GM18868 (cell line): ENCODE measurements around the gene PDIK1L.
A peak's percentile ranks its signal among the peaks of the same experiment; 100 is the strongest.

ENCODE experiments used
- ATAC-seq: cut with Tn5 transposase; IDR thresholded peaks from one replicate; pipeline ENCODE4 v1.9.1; 2021; ENCODE audit warnings: mild to moderate bottlenecking, moderate library complexity; ENCODE audit not compliant: unreplicated experiment

The PDIK1L gene

DNA sequence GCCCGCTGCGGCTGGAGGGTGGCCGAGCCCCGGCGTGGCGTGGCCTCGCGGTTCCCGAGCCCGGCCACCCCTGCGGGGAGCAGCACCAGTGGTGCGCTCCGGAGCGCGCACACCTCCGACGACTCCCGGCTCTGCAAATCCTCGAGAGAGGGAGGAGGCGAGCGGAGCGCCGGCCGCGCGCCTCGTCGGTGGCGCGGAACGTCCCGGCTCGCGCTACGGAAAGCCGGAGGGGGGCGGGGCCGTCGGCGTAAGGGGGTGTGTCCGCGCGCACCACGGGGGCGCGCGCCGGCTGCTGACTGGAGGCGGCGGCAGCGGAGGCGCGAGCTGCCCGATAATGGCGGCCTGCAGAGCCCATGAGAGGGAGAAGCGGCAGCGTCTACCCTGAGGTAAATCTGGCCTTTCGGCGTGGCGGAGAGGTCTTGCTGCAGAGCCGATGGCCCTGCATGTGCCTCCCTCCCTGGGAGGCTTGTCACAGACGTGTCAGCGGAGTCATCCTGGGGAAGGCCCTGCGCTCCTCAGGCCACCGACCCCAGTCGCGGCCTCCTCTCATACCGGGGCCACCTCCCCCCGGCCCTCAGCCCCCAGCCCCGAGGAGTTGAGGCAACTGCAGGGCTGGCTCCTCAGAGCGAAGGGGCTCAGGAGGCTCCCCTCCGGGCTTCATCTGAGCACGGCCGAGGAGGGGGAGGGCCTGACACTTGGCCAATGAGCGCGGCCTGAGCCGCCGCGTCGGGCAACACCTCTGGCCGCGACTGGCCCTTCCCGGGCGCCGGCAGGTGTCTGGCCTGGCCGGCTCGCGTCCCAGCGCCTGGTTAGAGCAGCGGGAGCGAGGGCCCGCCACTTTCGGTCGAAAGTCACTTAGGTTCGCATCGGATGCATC is at the start of gene PDIK1L:
Gene PDIK1L, plus strand, starts transcription at position 295 of the 877 bp plus-strand sequence. CDS start 2,485 bp downstream, outside the sequence.
- peak; percentile 76 for ATAC-seq

- ATAC-seq: no peak
Measured at GRCh38 chr1:26064553-26064952, 47.1 kb upstream of the PDIK1L start.

GRCh38 chr1:26066160-26066559 is 45.5 kb upstream of the PDIK1L start:
- no peak for ATAC-seq

GRCh38 chr1:26066857-26067256 is 44.8 kb upstream of the PDIK1L start:
- no peak for ATAC-seq

DNA sequence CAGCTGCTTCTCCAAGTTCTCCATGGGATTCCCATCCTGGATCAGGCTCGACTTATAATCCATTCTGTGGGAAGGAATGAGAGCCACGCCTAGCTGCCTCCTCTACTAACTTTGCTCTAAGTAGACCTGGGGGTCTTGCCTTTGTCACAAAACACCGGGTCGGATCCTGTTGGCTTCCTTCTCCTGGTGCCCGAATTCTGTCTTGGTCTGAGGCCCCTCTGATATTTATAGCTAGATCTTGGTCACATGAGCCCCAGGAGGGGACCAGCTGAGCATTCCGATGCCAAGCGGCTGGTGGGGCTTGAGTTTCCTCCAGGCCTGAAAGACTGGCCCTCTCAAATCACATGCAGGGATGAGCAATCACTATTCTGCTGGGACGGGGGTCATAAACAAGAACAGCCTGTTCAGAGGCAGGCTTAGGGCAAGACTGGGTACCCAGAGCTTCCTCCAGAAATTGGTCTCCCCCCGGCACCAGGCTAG is 44.2 kb upstream of the PDIK1L start, which contains the start of gene TRIM63:
Gene TRIM63, minus strand, starts transcription at position 199 of the 480 bp plus-strand sequence. Its CDS starts 136 bp downstream, at position 63.
- ATAC-seq: no peak

DNA sequence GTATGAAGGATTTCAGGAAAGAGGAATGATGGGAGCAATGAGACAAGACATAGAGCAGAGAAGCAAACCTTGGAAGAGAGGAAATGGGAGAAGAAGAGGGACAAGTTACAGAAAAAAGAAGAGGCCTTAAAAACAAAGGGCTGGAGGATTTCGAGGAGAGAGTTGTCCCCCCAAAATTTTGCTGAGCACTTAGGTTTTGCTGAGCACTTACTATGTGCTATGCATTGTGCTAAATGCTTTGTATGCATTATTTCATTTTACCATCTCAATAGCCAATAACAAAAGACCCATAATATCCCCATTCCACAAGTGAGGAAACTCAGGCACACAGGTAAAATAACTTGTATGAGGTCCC is 41.7 kb upstream of the PDIK1L start:
- no peak for ATAC-seq

GRCh38 chr1:26070296-26070962 is 41.2 kb upstream of the PDIK1L start:
- no peak for ATAC-seq

DNA sequence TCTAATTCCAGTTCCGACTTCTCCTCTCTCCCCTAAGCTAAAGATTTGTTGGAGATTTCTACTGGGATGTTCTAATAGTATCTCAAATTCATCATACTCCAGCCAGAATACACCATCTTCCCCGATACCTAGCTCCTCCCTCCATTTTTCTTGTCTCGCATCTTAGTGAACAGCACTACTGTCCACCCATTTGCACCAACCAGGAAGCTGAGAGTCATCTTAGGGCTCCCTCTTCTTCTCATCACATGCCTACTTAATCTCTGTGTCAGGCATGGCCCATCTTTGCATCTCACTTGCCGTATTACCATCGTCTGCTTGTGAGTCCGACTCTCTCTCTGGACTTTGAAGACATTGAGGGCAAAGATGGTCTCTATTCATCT is 40.7 kb upstream of the PDIK1L start:
- ATAC-seq: no peak

- ATAC-seq: no peak
Measured at GRCh38 chr1:26072305-26072704, 39.3 kb upstream of the PDIK1L start.

GRCh38 chr1:26075421-26076144 is 36.0 kb upstream of the PDIK1L start:
- no peak for ATAC-seq

- no peak for ATAC-seq
Measured at GRCh38 chr1:26077524-26077923, 34.1 kb upstream of the PDIK1L start.

GRCh38 chr1:26078286-26079177 is 33.1 kb upstream of the PDIK1L start:
- no peak for ATAC-seq

DNA sequence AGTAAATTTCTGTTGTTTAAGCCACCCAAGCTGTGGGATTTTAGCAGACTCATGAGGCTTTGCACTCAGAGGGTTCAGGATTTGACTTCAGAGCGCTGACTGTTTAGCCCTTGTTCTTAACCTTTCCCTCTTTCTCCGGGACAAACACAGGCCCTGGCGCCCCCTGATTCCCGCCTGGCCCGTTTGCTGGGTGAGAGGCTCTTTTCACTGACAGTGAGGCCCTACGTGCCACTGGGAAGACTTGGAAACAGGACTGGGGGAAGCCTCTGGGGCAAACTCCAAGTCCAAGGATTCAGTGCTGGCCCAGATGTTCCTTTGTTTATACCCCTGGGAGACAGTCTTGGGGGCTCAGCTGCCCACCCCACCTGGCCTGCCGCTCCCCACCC is 32.5 kb upstream of the PDIK1L start:
- no peak for ATAC-seq

GRCh38 chr1:26079960-26080814 is 31.4 kb upstream of the PDIK1L start:
- ATAC-seq: no peak

- no peak for ATAC-seq
Measured at GRCh38 chr1:26081267-26082019, 30.2 kb upstream of the PDIK1L start.

DNA sequence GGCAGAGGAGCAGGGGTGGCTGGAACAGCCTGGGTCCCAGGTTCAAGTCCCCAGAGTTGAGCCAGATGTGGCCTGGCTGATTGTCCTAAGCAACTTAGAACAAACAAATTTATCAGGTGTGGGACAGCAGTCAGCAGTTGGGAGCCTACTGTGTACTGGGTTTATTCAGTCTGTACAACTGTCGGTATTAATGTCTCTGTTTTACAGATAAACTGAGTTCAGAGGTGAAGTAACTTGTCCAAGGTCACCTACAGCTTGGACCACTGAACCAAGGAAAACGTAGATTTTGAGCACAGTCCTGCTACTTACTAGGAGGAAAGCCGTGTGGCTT is 29.6 kb upstream of the PDIK1L start:
- no peak for ATAC-seq

DNA sequence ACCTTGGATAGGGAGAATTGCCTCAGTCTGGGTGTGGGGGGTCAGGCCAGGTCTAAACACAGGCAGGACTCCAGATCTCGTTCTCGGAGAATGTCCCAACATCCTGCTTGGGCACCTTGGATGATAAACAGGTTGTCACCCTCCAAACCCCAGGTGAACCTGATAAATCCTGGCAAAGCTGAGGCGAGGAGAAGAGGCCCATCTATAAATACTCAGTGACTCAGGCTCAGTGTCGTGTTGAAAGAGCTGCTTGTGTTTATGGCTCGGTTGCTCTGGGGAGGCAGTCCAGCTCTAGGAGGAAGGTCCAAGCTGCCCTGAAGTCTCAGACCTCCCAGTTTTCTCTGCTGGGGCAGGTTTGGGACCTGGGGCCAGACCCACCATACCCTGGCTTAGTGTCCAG is 28.4 kb upstream of the PDIK1L start:
- no peak for ATAC-seq

DNA sequence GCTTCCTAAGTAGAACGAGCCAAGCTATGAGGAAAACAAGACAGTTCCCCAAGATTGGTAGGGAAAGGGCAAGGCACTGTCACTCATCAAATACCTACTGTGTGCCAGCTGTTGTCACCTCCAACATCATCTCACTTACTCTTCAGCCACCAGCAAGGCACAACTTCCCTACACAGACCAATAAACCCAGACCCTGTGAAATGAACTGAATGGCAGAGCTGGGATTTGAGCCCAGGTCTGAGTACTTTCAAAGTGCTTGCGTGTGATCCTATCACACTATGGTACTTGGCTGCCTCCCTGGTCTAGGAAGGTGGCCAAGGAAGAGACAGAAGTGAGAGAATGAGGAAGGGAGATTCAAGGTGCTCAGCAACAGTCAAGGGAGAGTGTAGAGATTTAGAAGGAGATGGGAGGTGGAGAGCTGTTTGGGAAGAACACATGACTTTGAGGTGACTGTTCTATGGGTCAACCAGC is 27.5 kb upstream of the PDIK1L start:
- no peak for ATAC-seq

GRCh38 chr1:26084844-26085243 is 26.8 kb upstream of the PDIK1L start:
- no peak for ATAC-seq
